ENCODE results near the gene GYG1. TPM values are rescaled to one million over a fixed set of nuclear protein-coding genes. Genes with fewer than 3 reads are reported as not detected.

Gene GYG1
- 2.4 and 3.1 TPM in 2 replicates for polyA plus RNA-seq
- polyA minus RNA-seq = 3.4 and 4.4 TPM in 2 replicates

DNA sequence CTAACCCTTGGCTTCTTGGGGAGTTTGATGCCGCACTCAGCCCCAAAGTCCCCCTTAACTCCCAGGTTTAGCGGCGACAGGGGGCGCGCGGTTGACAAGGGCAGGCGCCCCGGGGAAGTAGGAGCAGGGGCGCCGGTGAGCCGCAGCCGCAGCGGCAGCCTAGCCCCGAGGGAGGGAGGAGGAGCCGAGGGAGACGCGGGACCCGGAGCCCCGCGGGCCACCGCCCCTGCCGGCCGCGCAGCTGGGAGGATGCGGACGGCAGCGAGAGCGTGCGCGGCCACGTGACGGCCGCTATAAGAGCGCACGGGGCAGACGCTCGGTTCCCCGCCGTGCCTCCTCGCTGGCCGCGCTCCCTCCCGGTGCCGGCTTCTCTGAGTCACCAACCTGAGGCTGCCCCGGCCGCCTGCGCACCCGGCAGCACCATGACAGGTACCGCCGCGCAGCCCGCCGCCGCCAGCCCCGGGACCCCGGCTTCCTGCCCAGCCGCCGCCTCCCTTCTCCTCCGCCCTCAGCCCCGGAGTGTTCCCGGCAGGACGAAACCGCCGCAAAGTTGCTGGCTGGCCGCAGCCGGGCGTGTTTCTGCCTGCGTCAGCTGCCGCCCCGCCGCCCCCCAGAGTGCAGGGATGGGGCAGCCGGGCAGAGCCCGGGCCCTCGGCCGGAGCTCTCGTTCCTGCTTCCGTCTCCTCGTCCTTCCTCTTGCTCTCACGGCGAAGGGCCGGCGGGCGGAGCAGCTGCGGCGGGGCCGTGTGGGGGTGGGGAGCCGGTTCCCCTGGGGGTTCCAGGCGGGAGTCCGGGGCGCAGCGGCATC lies at the start of gene GYG1:
Gene GYG1 (plus strand): TSS at position 322 of the 808 bp plus-strand sequence. CDS start 101 bp downstream, at position 423.
- peak within 1 kb of the TSS; percentile 90 for H3K4me3 ChIP-seq (ENCODE audit: low read length)
- peak within 1 kb of the TSS; percentile 35 for H3K4me2 ChIP-seq (ENCODE audit: low read length)
- H3K27ac ChIP-seq (ENCODE audit: low read length) = no peak within 1 kb of the TSS
- H3F3A ChIP-seq (ENCODE audit: insufficient read depth, low read length, poor library complexity, severe bottlenecking) = no peaks in the 10 kb centered on the region
- TF ChIP-seq RAD21 (conservative IDR thresholded peaks at IDR 0.05) (no peak), TAF1 (IDR thresholded peaks at IDR 0.05; ENCODE audit: low read depth) (no peak), EZH2 (IDR thresholded peaks at IDR 0.05; ENCODE audit: borderline replicate concordance, insufficient read depth, low read length, poor library complexity, severe bottlenecking) (no peak), POLR2AphosphoS5 (IDR thresholded peaks at IDR 0.05) (peak; percentile 21), SMC3 (conservative IDR thresholded peaks at IDR 0.05; ENCODE audit: poor library complexity) (no peak), EP300 (conservative IDR thresholded peaks at IDR 0.05; ENCODE audit: poor library complexity, severe bottlenecking) (no peak), MXI1 (conservative IDR thresholded peaks at IDR 0.05; ENCODE audit: poor library complexity, severe bottlenecking) (peak; percentile 87)
- TF ChIP-seq, protein P1, sequence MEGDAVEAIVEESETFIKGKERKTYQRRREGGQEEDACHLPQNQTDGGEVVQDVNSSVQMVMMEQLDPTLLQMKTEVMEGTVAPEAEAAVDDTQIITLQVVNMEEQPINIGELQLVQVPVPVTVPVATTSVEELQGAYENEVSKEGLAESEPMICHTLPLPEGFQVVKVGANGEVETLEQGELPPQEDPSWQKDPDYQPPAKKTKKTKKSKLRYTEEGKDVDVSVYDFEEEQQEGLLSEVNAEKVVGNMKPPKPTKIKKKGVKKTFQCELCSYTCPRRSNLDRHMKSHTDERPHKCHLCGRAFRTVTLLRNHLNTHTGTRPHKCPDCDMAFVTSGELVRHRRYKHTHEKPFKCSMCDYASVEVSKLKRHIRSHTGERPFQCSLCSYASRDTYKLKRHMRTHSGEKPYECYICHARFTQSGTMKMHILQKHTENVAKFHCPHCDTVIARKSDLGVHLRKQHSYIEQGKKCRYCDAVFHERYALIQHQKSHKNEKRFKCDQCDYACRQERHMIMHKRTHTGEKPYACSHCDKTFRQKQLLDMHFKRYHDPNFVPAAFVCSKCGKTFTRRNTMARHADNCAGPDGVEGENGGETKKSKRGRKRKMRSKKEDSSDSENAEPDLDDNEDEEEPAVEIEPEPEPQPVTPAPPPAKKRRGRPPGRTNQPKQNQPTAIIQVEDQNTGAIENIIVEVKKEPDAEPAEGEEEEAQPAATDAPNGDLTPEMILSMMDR (IDR thresholded peaks at IDR 0.05; ENCODE audit: poor library complexity, severe bottlenecking) = peak; percentile 62
- TF ChIP-seq, protein P2, sequence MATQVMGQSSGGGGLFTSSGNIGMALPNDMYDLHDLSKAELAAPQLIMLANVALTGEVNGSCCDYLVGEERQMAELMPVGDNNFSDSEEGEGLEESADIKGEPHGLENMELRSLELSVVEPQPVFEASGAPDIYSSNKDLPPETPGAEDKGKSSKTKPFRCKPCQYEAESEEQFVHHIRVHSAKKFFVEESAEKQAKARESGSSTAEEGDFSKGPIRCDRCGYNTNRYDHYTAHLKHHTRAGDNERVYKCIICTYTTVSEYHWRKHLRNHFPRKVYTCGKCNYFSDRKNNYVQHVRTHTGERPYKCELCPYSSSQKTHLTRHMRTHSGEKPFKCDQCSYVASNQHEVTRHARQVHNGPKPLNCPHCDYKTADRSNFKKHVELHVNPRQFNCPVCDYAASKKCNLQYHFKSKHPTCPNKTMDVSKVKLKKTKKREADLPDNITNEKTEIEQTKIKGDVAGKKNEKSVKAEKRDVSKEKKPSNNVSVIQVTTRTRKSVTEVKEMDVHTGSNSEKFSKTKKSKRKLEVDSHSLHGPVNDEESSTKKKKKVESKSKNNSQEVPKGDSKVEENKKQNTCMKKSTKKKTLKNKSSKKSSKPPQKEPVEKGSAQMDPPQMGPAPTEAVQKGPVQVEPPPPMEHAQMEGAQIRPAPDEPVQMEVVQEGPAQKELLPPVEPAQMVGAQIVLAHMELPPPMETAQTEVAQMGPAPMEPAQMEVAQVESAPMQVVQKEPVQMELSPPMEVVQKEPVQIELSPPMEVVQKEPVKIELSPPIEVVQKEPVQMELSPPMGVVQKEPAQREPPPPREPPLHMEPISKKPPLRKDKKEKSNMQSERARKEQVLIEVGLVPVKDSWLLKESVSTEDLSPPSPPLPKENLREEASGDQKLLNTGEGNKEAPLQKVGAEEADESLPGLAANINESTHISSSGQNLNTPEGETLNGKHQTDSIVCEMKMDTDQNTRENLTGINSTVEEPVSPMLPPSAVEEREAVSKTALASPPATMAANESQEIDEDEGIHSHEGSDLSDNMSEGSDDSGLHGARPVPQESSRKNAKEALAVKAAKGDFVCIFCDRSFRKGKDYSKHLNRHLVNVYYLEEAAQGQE (IDR thresholded peaks at IDR 0.05; ENCODE audit: borderline replicate concordance) = no peak
- H3K27me3 ChIP-seq (ENCODE audit: insufficient read depth, low read depth, low read length) = peaks cover 12% of the 10 kb centered on the region
- H2AFZ ChIP-seq (ENCODE audit: low read depth, low read length) = no peak within 1 kb of the TSS
- no peaks in the 10 kb centered on the region for H3K9me2 ChIP-seq (ENCODE audit: insufficient read depth, low read length)
- no peaks in the 10 kb centered on the region for H3K79me2 ChIP-seq (replicated peaks; ENCODE audit: insufficient read depth, low read length)
- no peaks in the 10 kb centered on the region for H3K36me3 ChIP-seq (ENCODE audit: insufficient read depth, low read length)
- peak within 1 kb of the TSS; percentile 49 for H3K9ac ChIP-seq (ENCODE audit: low read length)
- H4K20me1 ChIP-seq (ENCODE audit: insufficient read depth) = no peaks in the 10 kb centered on the region
- no peaks in the 10 kb centered on the region for H3K9me3 ChIP-seq (ENCODE audit: low read length)

DNA sequence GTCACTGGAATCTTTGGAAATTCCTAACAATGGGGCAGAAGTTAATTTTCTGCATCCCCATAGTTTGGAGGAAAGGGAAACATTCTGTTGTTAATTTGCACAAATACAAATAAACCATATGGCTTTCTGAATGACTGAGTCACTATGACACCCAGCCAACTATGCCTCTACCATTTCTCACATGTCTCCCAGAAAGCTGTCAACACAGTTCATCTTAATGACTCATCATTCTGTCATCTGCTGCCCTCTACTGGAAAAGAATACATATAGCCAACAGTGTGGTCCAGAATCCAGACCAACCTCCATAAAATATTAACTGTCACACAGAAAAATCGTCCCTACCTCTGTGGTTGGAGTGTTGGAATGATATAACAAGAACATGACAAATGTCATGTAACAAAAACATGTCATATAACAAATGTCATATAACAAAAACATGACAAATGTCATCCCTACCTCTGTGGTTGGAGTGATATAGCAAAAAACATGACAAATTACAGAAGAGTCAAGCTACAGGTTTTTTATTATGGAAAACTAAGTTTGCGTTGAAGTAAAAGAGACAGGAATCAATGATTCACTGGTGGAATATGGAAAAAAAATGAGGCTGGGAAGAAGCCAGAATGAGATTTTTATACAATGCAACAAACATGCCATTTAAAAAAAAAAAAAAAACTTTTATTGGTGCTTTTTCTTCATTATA lies 47.7 kb upstream of the GYG1 start:
- no peak overlapping the region for H3K4me2 ChIP-seq (ENCODE audit: low read length)
- no peak overlapping the region for H2AFZ ChIP-seq (ENCODE audit: low read depth, low read length)
- no peaks in the 10 kb centered on the region for H3K9me2 ChIP-seq (ENCODE audit: insufficient read depth, low read length)
- H3F3A ChIP-seq (ENCODE audit: insufficient read depth, low read length, poor library complexity, severe bottlenecking) = no peaks in the 10 kb centered on the region
- H3K9me3 ChIP-seq (ENCODE audit: low read length) = no peaks in the 10 kb centered on the region
- H3K4me3 ChIP-seq (ENCODE audit: low read length) = no peak overlapping the region
- H3K27ac ChIP-seq (ENCODE audit: low read length) = no peak overlapping the region
- H3K9ac ChIP-seq (ENCODE audit: low read length) = no peak overlapping the region
- H4K20me1 ChIP-seq (ENCODE audit: insufficient read depth) = no peaks in the 10 kb centered on the region
- H3K79me2 ChIP-seq (replicated peaks; ENCODE audit: insufficient read depth, low read length) = no peaks in the 10 kb centered on the region
- no peaks in the 10 kb centered on the region for H3K27me3 ChIP-seq (ENCODE audit: insufficient read depth, low read depth, low read length)
- H3K36me3 ChIP-seq (ENCODE audit: insufficient read depth, low read length) = no peaks in the 10 kb centered on the region
- TF ChIP-seq EP300 (conservative IDR thresholded peaks at IDR 0.05; ENCODE audit: poor library complexity, severe bottlenecking) (peak; percentile 63), SMC3 (conservative IDR thresholded peaks at IDR 0.05; ENCODE audit: poor library complexity) (peak; percentile 85), RAD21 (conservative IDR thresholded peaks at IDR 0.05) (peak; percentile 85), EZH2 (IDR thresholded peaks at IDR 0.05; ENCODE audit: borderline replicate concordance, insufficient read depth, low read length, poor library complexity, severe bottlenecking) (no peak)
- TF ChIP-seq, protein P1 (IDR thresholded peaks at IDR 0.05; ENCODE audit: poor library complexity, severe bottlenecking) = peak; percentile 86
- TF ChIP-seq, protein P2 (IDR thresholded peaks at IDR 0.05; ENCODE audit: borderline replicate concordance) = no peak

All from neural cell (in vitro differentiated cells).